H9 (cell line): Measurements from ENCODE around the gene APAF1. TPM values are rescaled to one million over a fixed set of nuclear protein-coding genes. Genes with fewer than 3 reads are reported as not detected.

Source experiments
- DNase-seq: peaks from one replicate; pipeline ENCODE4 v3.0.0-alpha.2; 2017
- H2AFZ ChIP-seq: one replicate; pipeline ENCODE4 v1.6.1; 2013; ENCODE audit warnings: mild to moderate bottlenecking, low read length, control low read depth, moderate library complexity
- H2AK5ac ChIP-seq: 2 replicates; pipeline ENCODE4 v1.6.1; 2013; ENCODE audit warnings: low read length, control low read depth, mixed read lengths; ENCODE audit not compliant: insufficient read length
- H2BK120ac ChIP-seq: one replicate; pipeline ENCODE4 v1.6.1; 2013; ENCODE audit warnings: low read depth, mild to moderate bottlenecking, low read length, control low read depth, inconsistent platforms; ENCODE audit not compliant: poor library complexity, severe bottlenecking
- H2BK12ac ChIP-seq: 2 replicates; pipeline ENCODE4 v1.6.1; 2013; ENCODE audit warnings: low read length, control low read depth, mixed read lengths, low read depth; ENCODE audit not compliant: insufficient read length
- H2BK15ac ChIP-seq: 2 replicates; pipeline ENCODE4 v1.6.1; 2013; ENCODE audit warnings: low read depth, low read length, control low read depth
- H2BK20ac ChIP-seq: one replicate; pipeline ENCODE4 v1.6.1; 2013; ENCODE audit warnings: low read depth, mild to moderate bottlenecking, low read length, control low read depth, inconsistent platforms; ENCODE audit not compliant: poor library complexity, severe bottlenecking
- H2BK5ac ChIP-seq: 2 replicates; pipeline ENCODE4 v1.6.1; 2013; ENCODE audit warnings: low read length, control low read depth, mixed read lengths; ENCODE audit not compliant: insufficient read length
- H3K14ac ChIP-seq: 2 replicates; pipeline ENCODE4 v1.6.1; 2013; ENCODE audit warnings: low read length, control low read depth; ENCODE audit not compliant: insufficient read depth
- H3K18ac ChIP-seq: 2 replicates; pipeline ENCODE4 v1.6.1; 2013; ENCODE audit warnings: low read depth, mild to moderate bottlenecking, mixed read lengths, low read length, control low read depth; ENCODE audit not compliant: insufficient read length
- H3K23ac ChIP-seq: 2 replicates; pipeline ENCODE4 v1.6.1; 2013; ENCODE audit warnings: low read length, control low read depth, mixed read lengths, low read depth; ENCODE audit not compliant: insufficient read length
- H3K23me2 ChIP-seq: 2 replicates; pipeline ENCODE4 v1.6.1; 2013; ENCODE audit warnings: low read depth, mild to moderate bottlenecking, mixed read lengths, low read length, control low read depth; ENCODE audit not compliant: insufficient read length, poor library complexity, severe bottlenecking
- H3K27ac ChIP-seq: 2 replicates; pipeline ENCODE4 v1.5.1; 2013; ENCODE audit warnings: low read length, control low read depth, mixed read lengths, low read depth; ENCODE audit not compliant: insufficient read length
- H3K27me3 ChIP-seq: 2 replicates; pipeline ENCODE4 v1.6.1; 2013; ENCODE audit warnings: low read length, control low read depth, inconsistent platforms; ENCODE audit not compliant: insufficient read depth
- H3K4ac ChIP-seq: 2 replicates; pipeline ENCODE4 v1.6.1; 2013; ENCODE audit warnings: low read depth, mild to moderate bottlenecking, control low read depth, inconsistent platforms, low read length, moderate library complexity
- H3K4me1 ChIP-seq: 2 replicates; pipeline ENCODE4 v1.6.1; 2013; ENCODE audit warnings: low read length, control low read depth, inconsistent platforms; ENCODE audit not compliant: insufficient read depth
- H3K4me2 ChIP-seq: 2 replicates; pipeline ENCODE4 v1.6.1; 2013; ENCODE audit warnings: low read length, control low read depth, mixed read lengths; ENCODE audit not compliant: insufficient read length, insufficient read depth
- H3K56ac ChIP-seq: 2 replicates; pipeline ENCODE4 v1.6.1; 2013; ENCODE audit warnings: low read depth, mild to moderate bottlenecking, mixed read lengths, low read length, control low read depth; ENCODE audit not compliant: insufficient read length
- H3K79me1 ChIP-seq: 2 replicates; pipeline ENCODE4 v1.6.1; 2013; ENCODE audit warnings: low read depth, mild to moderate bottlenecking, moderate library complexity, low read length, control low read depth, inconsistent platforms; ENCODE audit not compliant: insufficient read depth, poor library complexity, severe bottlenecking
- H3K79me2 ChIP-seq: 2 replicates; pipeline ENCODE4 v1.6.1; 2013; ENCODE audit warnings: low read length, control low read depth, inconsistent platforms; ENCODE audit not compliant: insufficient read depth
- H3K9ac ChIP-seq: 2 replicates; pipeline ENCODE4 v1.6.1; 2013; ENCODE audit warnings: low read length, control low read depth, mixed read lengths; ENCODE audit not compliant: insufficient read length; ENCODE audit errors: extremely low read depth
- H3K9me3 ChIP-seq: one replicate; pipeline ENCODE4 v1.6.1; 2013; ENCODE audit warnings: low read depth, low read length, inconsistent platforms; ENCODE audit not compliant: control insufficient read depth
- H3T11ph ChIP-seq: one replicate; pipeline ENCODE4 v1.6.1; 2013; ENCODE audit warnings: mild to moderate bottlenecking, low read length, control low read depth, inconsistent platforms
- H4K20me1 ChIP-seq: one replicate; pipeline ENCODE4 v1.6.1; 2013; ENCODE audit not compliant: control insufficient read depth, insufficient read length, insufficient read depth
- H4K5ac ChIP-seq: 2 replicates; pipeline ENCODE4 v1.6.1; 2013; ENCODE audit warnings: low read depth, mild to moderate bottlenecking, mixed read lengths, low read length, control low read depth; ENCODE audit not compliant: insufficient read length
- H4K8ac ChIP-seq: replicated peaks from 2 replicates; pipeline ENCODE4 v1.6.1; 2013; ENCODE audit warnings: low read length, control low read depth, mixed read lengths, low read depth; ENCODE audit not compliant: insufficient read length
- H4K91ac ChIP-seq: 2 replicates; pipeline ENCODE4 v1.6.1; 2013; ENCODE audit warnings: low read depth, mild to moderate bottlenecking, moderate library complexity, mixed read lengths, low read length, control low read depth; ENCODE audit not compliant: insufficient read length
- H3K27ac Mint-ChIP-seq, 3 experiments: 2 replicates in 2 of 3; 3 replicates in 1 of 3; pipeline ENCODE4 v1.8.0; 2020 to 2021; ENCODE audit warnings: mixed read lengths in 3 of 3, mild to moderate bottlenecking in 1 of 3, moderate library complexity in 1 of 3
- H3K27me3 Mint-ChIP-seq: 2 replicates; pipeline ENCODE4 v1.8.0; 2021; ENCODE audit warnings: low read depth, mild to moderate bottlenecking, moderate library complexity, mixed read lengths
- H3K36me3 Mint-ChIP-seq, 3 experiments: 2 replicates in 2 of 3; 3 replicates in 1 of 3; pipeline ENCODE4 v1.8.0; 2020 to 2021; ENCODE audit warnings: low read depth in 3 of 3, mixed read lengths in 3 of 3; ENCODE audit not compliant: insufficient read depth in 1 of 3
- H3K4me1 Mint-ChIP-seq, 2 experiments: 2 replicates each; pipeline ENCODE4 v1.8.0; 2020; ENCODE audit warnings: mixed read lengths in 2 of 2
- H3K4me3 Mint-ChIP-seq, 2 experiments: 2 replicates in 1 of 2; 3 replicates in 1 of 2; pipeline ENCODE4 v1.8.0; 2020 to 2021; ENCODE audit warnings: mild to moderate bottlenecking in 2 of 2, mixed read lengths in 2 of 2, moderate library complexity in 1 of 2
- H3K9me3 Mint-ChIP-seq, 2 experiments: 2 replicates in 1 of 2; 3 replicates in 1 of 2; pipeline ENCODE4 v1.8.0; 2020; ENCODE audit warnings: mild to moderate bottlenecking in 2 of 2, mixed read lengths in 2 of 2, moderate library complexity in 1 of 2
- CTCF ChIP-seq: fragments of 200-600 bp; sonication (generic); conservative IDR thresholded peaks from 3 replicates; pipeline ENCODE4 v1.8.0; 2021; ENCODE audit warnings: antibody characterized with exemption, mild to moderate bottlenecking
- total RNA-seq: library from RNA; stranded (reverse); gene quantifications from 2 replicates; pipeline ENCODE4 v1.2.1, GENCODE V29; 2021

APAF1 gene
- total RNA-seq, 1 experiment from 2014 or later: 16.5 TPM

- no peak overlapping the region for H3K18ac ChIP-seq
- H3K79me2 ChIP-seq: no peaks in the 10 kb centered on the region
- H4K91ac ChIP-seq: no peak overlapping the region
- no peaks in the 10 kb centered on the region for H3K9me3 ChIP-seq
- H3K4me1 ChIP-seq: no peaks in the 10 kb centered on the region
- no peaks in the 10 kb centered on the region for H3K9me3 Mint-ChIP-seq
- no peak overlapping the region for H4K8ac ChIP-seq
- no peak overlapping the region for H2AFZ ChIP-seq
- H3K4me1 Mint-ChIP-seq: no peaks in the 10 kb centered on the region
- H3K27ac ChIP-seq: no peak overlapping the region
- no peak overlapping the region for H3K23ac ChIP-seq
- H3T11ph ChIP-seq: no peak overlapping the region
- H2BK15ac ChIP-seq: no peak overlapping the region
- H2AK5ac ChIP-seq: no peak overlapping the region
- H2BK20ac ChIP-seq: no peak overlapping the region
- no peaks in the 10 kb centered on the region for H3K27me3 ChIP-seq
- H2BK12ac ChIP-seq: no peak overlapping the region
- H3K4me2 ChIP-seq: no peak overlapping the region
- H3K27me3 Mint-ChIP-seq: no peaks in the 10 kb centered on the region
- H2BK120ac ChIP-seq: no peak overlapping the region
- H3K56ac ChIP-seq: no peak overlapping the region
- no peak overlapping the region for H3K4ac ChIP-seq
- no peak overlapping the region for H2BK5ac ChIP-seq
- no peak overlapping the region for H3K27ac Mint-ChIP-seq
- H3K4me3 Mint-ChIP-seq: no peak overlapping the region
- no peak for DNase-seq
- no peaks in the 10 kb centered on the region for H4K20me1 ChIP-seq
- no peaks in the 10 kb centered on the region for H3K79me1 ChIP-seq
- no peak overlapping the region for H3K14ac ChIP-seq
- no peak for TF ChIP-seq CTCF
- H3K9ac ChIP-seq: no peak overlapping the region
- H3K23me2 ChIP-seq: no peaks in the 10 kb centered on the region
- H4K5ac ChIP-seq: no peak overlapping the region
- peaks cover 0 to 52% (median 36%) of the 10 kb centered on the region in 3 experiments; a peak in 5 of 7 replicates for H3K36me3 Mint-ChIP-seq
Observed at GRCh38 chr12:98660521-98660920, 15.4 kb downstream of the APAF1 start.
